ENCODE data around the gene TREML4. TPM values are rescaled to one million over a fixed set of nuclear protein-coding genes. Genes with fewer than 3 reads are reported as not detected.

TREML4 gene
- total and polyA plus RNA-seq, 2 of the 4 experiments (the other 2 are of a cell fraction), result not detected

- no peaks in the 10 kb centered on the region for H3K79me1 ChIP-seq (ENCODE audit: low read depth in 1 of 2, low read length in 2 of 2)
- no peaks in the 10 kb centered on the region for H4K20me1 ChIP-seq (ENCODE audit: insufficient read depth, low read length)
- in situ Hi-C loops (cut with MboI; ENCODE audit: low sequenced_read_pairs), result no loop called here
- no peak overlapping the region for H4K5ac ChIP-seq (ENCODE audit: low read depth, low read length)
- H2AK5ac ChIP-seq (ENCODE audit: low read depth, low read length), result no peak overlapping the region
- no peaks in the 10 kb centered on the region for H3K9me1 ChIP-seq (ENCODE audit: insufficient read depth, low read length)
- POLR2A ChIA-PET (ENCODE audit: unreplicated experiment), result no interaction called here
- TF ChIP-seq NFE2L2 (IDR thresholded peaks at IDR 0.05; ENCODE audit: low read depth, low read length) (no peak), FOS (IDR thresholded peaks at IDR 0.05; ENCODE audit: low read depth, low read length) (no peak), SMC3 (IDR thresholded peaks at IDR 0.05; ENCODE audit: low read depth, low read length) (no peak), CTCF (conservative IDR thresholded peaks at IDR 0.05; ENCODE audit: low read depth, low read length) (no peak), USF2 (IDR thresholded peaks at IDR 0.05; ENCODE audit: low read depth, low read length) (no peak), ELK1 (IDR thresholded peaks at IDR 0.05; ENCODE audit: borderline replicate concordance, low read depth, low read length) (no peak), MAZ (IDR thresholded peaks at IDR 0.05; ENCODE audit: borderline replicate concordance, low read depth, low read length) (no peak), CHD1 (IDR thresholded peaks at IDR 0.05; ENCODE audit: low read depth, low read length) (no peak), MXI1 (IDR thresholded peaks at IDR 0.05; ENCODE audit: borderline replicate concordance, low read depth, low read length) (no peak), BHLHE40 (IDR thresholded peaks at IDR 0.05; ENCODE audit: low read depth, low read length) (no peak), CEBPB (IDR thresholded peaks at IDR 0.05; ENCODE audit: low read depth, low read length) (no peak), POLR2A (IDR thresholded peaks at IDR 0.05; ENCODE audit: low read depth, low read length) (no peak), MAFK (IDR thresholded peaks at IDR 0.05; ENCODE audit: low read depth, low read length) (no peak), RAD21 (IDR thresholded peaks at IDR 0.05; ENCODE audit: low read length) (no peak), RCOR1 (IDR thresholded peaks at IDR 0.05; ENCODE audit: insufficient replicate concordance, low read length) (no peak), RFX5 (IDR thresholded peaks at IDR 0.05; ENCODE audit: low read depth, low read length) (no peak)
- H2BK15ac ChIP-seq (ENCODE audit: low read depth, low read length), result no peak overlapping the region
- no peaks in the 10 kb centered on the region for H3K36me3 ChIP-seq (ENCODE audit: control insufficient read depth, insufficient read depth, low read length)
- no peak overlapping the region for H3K27ac ChIP-seq (ENCODE audit: insufficient read depth, low read length)
- no TSS peak for BruUV-seq (replicated peaks)
- no peak overlapping the region for H2BK5ac ChIP-seq (ENCODE audit: low read depth, low read length, poor library complexity, severe bottlenecking)
- H3K4me1 ChIP-seq (ENCODE audit: control insufficient read depth, insufficient read depth, low read length), result no peaks in the 10 kb centered on the region
- H3K9ac ChIP-seq (ENCODE audit: low read depth, low read length), result no peak overlapping the region
- dilution Hi-C loops (cut with HindIII; ENCODE audit: low sequenced_read_pairs, unreplicated experiment), result no loop called here
- no peak overlapping the region for H3K4me3 ChIP-seq (ENCODE audit: insufficient read depth, low read depth, low read length)
- no peak overlapping the region for H4K91ac ChIP-seq (ENCODE audit: insufficient read depth, low read depth, low read length)
- H4K8ac ChIP-seq (ENCODE audit: low read depth in 2 of 2, low read length in 2 of 2), result no peak overlapping the region
- no peak overlapping the region for H2AFZ ChIP-seq (replicated peaks; ENCODE audit: low read length, poor library complexity)
- H2AK9ac ChIP-seq (replicated peaks; ENCODE audit: low read depth, low read length, poor library complexity), result no peak overlapping the region
- no peak overlapping the region for H2BK120ac ChIP-seq (ENCODE audit: low read depth, low read length)
- H3K23ac ChIP-seq (ENCODE audit: low read depth, low read length), result no peak overlapping the region
- CTCF ChIA-PET, result no interaction called here
- no peak overlapping the region for H3K4ac ChIP-seq (ENCODE audit: low read depth, low read length)
- intact Hi-C loops (cut with micrococcal nuclease), result no loop called here
- no peak overlapping the region for H3K4me2 ChIP-seq (ENCODE audit: low read depth, low read length)
- no peak overlapping the region for H3K56ac ChIP-seq (ENCODE audit: extremely low read depth, insufficient read depth, low read length)
- no peaks in the 10 kb centered on the region for H3K27me3 ChIP-seq (ENCODE audit: control insufficient read depth, insufficient read depth, low read length)
- no peaks in the 10 kb centered on the region for H3K9me3 ChIP-seq (ENCODE audit: control insufficient read depth, insufficient read depth, low read length)
- WGBS, 2 experiments (ENCODE audit: extremely low coverage in 2 of 2, insufficient read length in 1 of 2), result no CpG with 5 or more reads among the region's 5 CpGs
- DNase-seq, result no peak
- no peak for ATAC-seq (ENCODE audit: low read depth)
- no peak overlapping the region for H3K14ac ChIP-seq (replicated peaks; ENCODE audit: low read depth, low read length)
- no peak overlapping the region for H3K18ac ChIP-seq (ENCODE audit: low read depth, low read length)
- no peak overlapping the region for H2BK20ac ChIP-seq (ENCODE audit: low read depth, low read length)
These were observed 12.4 kb upstream of the TREML4 start for GRCh38 chr6:41215777-41216176.
